Fibroblast of the aortic adventitia (primary cell): ENCODE data around the gene PRRT4. TPM values are rescaled to one million over a fixed set of nuclear protein-coding genes. Genes with fewer than 3 reads are reported as not detected.

Experiments
- DNase-seq: peaks from one replicate; pipeline ENCODE4 v3.0.0-alpha.2; 2010; ENCODE audit warnings: low read depth
- H3K4me3 ChIP-seq: 2 replicates; pipeline ENCODE4 v1.5.1; 2011; ENCODE audit warnings: low read depth, mild to moderate bottlenecking, control low read depth, low read length, moderate library complexity
- CTCF ChIP-seq: IDR thresholded peaks from 2 replicates; pipeline ENCODE4 v1.5.1; 2011; ENCODE audit warnings: mild to moderate bottlenecking, low read length, control low read depth, inconsistent platforms; ENCODE audit not compliant: insufficient read depth
- total RNA-seq: library from RNA; depleted of rRNA; stranded (reverse); fragments of >200 nt; gene quantifications from 2 replicates; pipeline ENCODE4 v1.2.3, GENCODE V29; 2012; ENCODE audit warnings: low replicate concordance

PRRT4 gene
- total RNA-seq, 1 donor: 0.27 TPM

- no peak for TF ChIP-seq CTCF
- DNase-seq: no peak
- no peak overlapping the region for H3K4me3 ChIP-seq
These were observed 40.9 kb upstream of the PRRT4 start for GRCh38 chr7:128402356-128402755.

- TF ChIP-seq CTCF: no peak
- no peak overlapping the region for H3K4me3 ChIP-seq
- no peak for DNase-seq
These were observed 39.1 kb upstream of the PRRT4 start for GRCh38 chr7:128400566-128400965.

GRCh38 chr7:128399991-128400390, 38.5 kb upstream of the PRRT4 start:
- no peak overlapping the region for H3K4me3 ChIP-seq
- DNase-seq: no peak
- TF ChIP-seq CTCF: no peak

GRCh38 chr7:128398841-128399135, 37.3 kb upstream of the PRRT4 start:
- no peak for TF ChIP-seq CTCF
- no peak for DNase-seq
- no peak overlapping the region for H3K4me3 ChIP-seq

GRCh38 chr7:128398016-128398840, 36.7 kb upstream of the PRRT4 start:
- no peak overlapping the region for H3K4me3 ChIP-seq
- TF ChIP-seq CTCF: peak; percentile 96
- DNase-seq: peak; percentile 53

GRCh38 chr7:128396357-128396756, 34.9 kb upstream of the PRRT4 start:
- H3K4me3 ChIP-seq: no peak overlapping the region
- TF ChIP-seq CTCF: no peak
- no peak for DNase-seq

GRCh38 chr7:128395748-128396147, 34.3 kb upstream of the PRRT4 start:
- no peak overlapping the region for H3K4me3 ChIP-seq
- TF ChIP-seq CTCF: no peak
- no peak for DNase-seq
